NCI-H2196 (cell line): ENCODE results near the gene ARHGEF38.

Source experiments
- DNase-seq: peaks from one replicate; lab custom pipeline; 2025; ENCODE audit not compliant: unreplicated experiment; lab: John Stamatoyannopoulos, UW

The ARHGEF38 gene

GRCh38 chr4:105556206-105556605, 3.8 kb downstream of the ARHGEF38 start:
- DNase-seq: no peak

DNA sequence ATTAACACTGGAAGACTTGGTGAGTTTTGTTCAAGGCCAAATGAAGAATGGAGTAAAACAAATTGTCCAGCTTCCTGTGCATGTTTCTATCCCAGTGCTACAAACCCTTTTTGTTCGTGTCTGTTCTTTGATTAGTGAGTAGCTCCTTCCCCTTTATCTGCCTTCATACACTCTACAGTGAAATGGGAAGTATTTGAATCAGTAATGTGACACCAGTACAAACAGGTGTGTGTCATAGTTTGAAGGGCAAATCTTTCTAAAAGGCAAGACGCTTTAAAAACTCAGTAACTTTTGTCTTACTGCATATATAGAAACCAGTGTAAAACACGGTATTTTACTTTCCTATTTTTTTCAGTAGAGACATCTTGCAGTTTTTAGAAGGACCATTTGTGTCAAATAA, 5.9 kb downstream of the ARHGEF38 start:
- no peak for DNase-seq

DNA sequence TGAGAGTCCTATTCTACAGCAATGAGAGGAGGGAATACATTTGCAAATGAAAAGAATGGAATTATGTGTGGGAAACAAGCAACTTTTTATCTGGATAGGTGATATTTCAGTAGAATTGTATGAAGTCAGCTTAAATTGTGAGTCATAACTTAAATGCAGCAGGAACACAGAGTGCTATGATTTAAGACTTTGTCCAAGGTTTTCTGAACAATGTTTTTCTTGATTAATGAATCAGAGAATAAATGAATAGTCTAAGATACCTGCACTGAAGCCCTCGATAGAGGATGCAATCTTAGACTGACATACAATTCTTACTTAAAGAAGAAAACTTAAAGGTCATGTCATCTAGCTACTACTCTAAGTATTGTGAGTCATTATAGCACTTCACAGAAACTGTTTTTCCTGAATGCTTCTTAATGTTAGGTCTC, 8.0 kb downstream of the ARHGEF38 start:
- no peak for DNase-seq

DNA sequence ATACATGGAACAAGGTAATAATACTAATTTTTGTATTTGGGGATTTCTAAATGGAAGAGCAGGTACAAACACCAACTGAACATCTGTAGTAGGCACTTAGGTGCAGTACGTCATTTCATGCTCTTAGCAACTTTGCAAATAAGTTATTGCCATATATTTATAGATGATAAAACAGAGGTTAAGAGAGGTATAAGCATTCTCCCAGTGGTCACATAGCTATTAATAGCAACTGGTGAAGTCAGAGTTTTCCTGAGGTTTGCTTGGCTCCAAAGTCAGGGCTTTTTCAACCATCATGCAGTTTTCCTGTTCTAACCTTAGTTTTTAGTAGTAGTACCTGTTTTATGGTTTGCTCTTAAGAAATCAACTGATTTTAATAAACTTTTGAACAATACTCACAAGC, 10.9 kb downstream of the ARHGEF38 start:
- DNase-seq: no peak

- DNase-seq: no peak
These were observed 16.2 kb downstream of the ARHGEF38 start for GRCh38 chr4:105568584-105568983.

GRCh38 chr4:105569057-105569865, 16.8 kb downstream of the ARHGEF38 start:
- no peak for DNase-seq

- DNase-seq: no peak
These were observed 17.4 kb downstream of the ARHGEF38 start for GRCh38 chr4:105569866-105570236.

GRCh38 chr4:105572296-105572695, 19.9 kb downstream of the ARHGEF38 start:
- DNase-seq: peak; percentile 9

- no peak for DNase-seq
These were observed 34.4 kb downstream of the ARHGEF38 start for GRCh38 chr4:105586638-105587328.

DNA sequence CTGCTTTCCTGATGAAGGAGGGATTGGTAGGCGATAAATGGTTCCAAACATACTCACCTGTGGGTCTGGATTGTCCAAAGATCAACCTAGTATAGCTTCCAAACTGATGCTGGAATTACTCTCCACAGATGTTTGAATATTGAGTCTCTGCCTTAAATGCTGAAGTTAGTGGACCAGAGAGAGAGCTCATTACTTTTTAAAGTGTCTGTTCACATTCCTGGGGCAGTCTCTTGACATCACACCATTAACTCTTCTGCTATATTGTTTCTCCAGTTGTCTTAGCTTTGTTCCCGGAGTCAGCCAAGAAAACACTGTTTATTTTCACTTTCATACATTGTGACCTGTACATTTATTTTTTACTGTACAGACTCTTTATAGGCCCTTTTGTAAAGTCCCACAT, 35.4 kb downstream of the ARHGEF38 start:
- no peak for DNase-seq

DNA sequence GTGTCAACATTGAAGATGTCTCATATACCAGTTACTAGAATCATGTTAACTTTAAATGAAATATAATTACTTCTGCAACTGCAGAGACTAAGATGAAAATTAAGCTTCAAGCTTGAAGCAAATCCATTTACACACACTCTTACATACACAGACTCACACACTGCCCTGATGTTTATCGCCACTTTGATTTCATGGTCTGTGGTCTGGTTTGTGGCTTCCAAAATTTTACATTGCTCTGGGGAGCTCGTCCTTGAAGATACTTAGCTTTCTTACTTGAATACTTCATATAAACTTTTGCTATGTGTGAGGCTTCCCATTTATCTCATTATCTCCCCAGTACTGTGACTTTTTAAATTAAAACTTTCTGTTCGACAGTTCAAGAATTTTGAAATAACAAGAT, 35.8 kb downstream of the ARHGEF38 start:
- DNase-seq: no peak

- DNase-seq: no peak
These were observed 39.2 kb downstream of the ARHGEF38 start for GRCh38 chr4:105591573-105591972.

DNA sequence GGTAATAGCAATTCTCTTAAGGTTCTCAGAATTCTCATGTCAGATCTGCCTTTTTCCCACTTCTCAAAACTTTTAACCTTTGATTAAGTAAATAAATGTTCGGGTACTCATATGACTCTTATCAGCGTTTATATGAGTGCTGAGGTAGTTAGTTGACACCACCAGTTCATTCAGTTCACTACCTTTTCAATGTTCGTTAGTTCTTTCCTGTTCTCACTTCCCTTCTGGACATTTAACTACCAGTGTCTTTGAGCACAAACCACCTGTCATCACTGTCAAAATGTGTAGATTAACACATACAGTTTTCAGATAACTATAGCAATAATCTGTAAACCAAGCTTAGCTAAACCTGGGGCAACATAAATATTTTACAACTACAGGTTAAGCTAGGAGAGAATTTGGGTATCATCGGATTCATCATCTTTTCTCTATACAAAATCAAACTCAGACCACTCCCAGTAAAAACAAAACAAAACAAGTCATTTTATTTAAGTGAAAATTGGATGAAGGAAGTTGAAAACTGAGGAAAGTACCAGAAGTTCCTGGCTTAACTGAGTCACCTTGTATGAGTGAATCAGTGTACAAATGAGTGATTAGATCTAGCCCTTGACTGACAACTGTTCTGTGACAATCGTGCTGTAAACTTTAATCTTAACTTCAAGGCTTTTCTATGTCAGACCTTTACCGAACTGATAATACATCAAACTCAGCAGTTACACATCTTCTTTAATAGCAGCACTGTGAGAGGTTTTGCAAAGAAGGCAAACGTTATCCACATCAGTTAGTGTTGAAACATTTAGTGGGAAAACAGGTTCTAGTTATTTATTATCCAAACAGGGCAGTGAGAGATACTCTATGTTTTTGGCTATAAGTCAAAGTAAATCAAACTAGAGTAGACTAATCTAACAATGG, 41.9 kb downstream of the ARHGEF38 start:
- DNase-seq: no peak

DNA sequence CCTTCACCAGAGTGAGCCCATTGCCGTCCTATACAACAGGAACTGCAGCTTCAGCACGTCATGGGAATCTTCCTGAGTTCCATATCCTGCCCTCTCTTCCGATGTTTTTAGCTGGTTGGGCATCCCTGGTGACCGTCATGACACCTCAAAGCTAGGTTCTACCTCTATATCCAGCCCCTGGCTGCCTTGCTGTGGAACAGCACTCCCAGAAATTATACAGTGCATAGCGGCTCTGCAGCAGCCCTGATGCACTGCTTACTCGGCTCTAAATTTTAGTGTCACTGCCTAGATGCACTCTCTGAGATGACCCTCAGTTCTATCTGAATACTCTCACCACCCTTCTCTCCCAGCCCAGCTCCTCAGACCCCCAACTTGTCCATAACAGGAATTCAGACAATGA, 44.3 kb downstream of the ARHGEF38 start:
- DNase-seq: no peak

GRCh38 chr4:105598052-105598451, 45.6 kb downstream of the ARHGEF38 start:
- DNase-seq: no peak

- no peak for DNase-seq
These were observed 46.4 kb downstream of the ARHGEF38 start for GRCh38 chr4:105598787-105599186.

DNA sequence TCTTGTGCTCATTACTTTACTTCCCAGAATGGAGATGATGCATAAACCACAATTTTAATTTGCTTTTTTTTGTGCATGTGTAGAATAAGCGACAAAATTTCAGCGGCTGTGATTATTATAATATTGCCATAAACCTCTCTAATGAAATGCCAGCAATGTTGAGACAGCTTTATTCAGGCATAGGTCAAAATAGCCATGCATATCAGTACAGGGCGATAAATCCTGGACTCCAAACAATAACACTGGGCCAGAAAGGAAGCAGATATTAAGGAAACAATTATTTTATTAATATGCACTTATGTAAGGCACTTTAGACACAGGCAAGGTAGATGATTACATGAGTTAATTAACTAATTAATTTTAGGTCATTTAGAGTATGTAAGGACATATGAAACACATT, 47.1 kb downstream of the ARHGEF38 start:
- no peak for DNase-seq

DNA sequence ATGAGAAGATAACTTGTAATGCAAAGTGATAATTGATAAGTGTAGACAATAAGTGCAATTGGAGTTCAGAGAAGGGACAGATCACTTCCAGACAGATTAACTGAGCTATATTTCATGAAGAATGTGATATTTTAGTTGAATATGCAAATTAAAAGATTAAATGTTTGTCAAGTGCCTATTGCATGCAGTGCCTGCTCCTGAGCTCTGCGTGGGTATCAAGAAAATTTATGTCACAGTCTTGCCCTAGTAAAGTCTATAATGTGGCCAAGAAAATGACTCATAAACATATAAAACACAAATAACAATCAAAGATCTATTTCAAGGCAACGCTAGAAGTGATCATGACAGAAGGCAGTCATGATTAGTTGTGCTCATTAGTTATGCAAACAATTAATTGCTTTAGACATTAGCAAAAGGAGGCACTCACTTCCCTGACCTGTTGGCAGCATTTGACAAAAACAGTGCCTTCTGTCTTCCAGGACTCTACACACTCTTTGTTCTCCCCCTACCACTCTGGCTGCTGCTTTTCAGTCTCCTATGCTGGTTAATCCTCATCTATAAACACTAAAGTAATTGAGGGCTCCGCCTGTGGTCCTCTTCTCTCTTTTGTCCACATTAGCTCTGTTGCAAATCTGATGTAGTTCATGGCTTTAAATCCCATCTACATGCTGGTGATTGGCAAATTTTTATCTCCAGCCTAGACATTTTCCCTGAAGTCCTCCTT, 47.7 kb downstream of the ARHGEF38 start:
- no peak for DNase-seq

GRCh38 chr4:105600951-105601350, 48.5 kb downstream of the ARHGEF38 start:
- no peak for DNase-seq

GRCh38 chr4:105601406-105601805, 49.0 kb downstream of the ARHGEF38 start:
- DNase-seq: no peak

DNA sequence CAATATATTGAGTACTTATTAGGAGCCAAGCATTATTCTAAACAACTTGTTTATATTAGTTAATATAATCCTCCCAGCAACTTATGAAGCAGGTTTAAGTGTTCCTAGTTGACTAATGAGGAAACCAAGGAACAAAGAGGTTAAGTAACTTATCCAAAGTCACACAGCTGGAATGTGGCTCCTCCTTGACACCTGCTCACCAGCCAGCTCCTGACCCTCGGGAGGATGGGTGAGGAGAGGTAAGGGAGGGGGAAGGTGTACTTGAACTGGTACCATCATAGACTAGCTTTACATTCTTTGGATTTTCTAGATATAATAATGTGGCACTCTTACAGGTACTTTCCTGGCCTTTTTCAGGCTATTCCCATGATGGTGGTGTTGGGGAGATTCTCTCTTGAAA, 50.7 kb downstream of the ARHGEF38 start:
- no peak for DNase-seq
